Thymus (tissue), 11 donors: ENCODE measurements around the gene PLA2G7. TPM values are rescaled to one million over a fixed set of nuclear protein-coding genes. Genes with fewer than 3 reads are reported as not detected.
"Not testable (repeated sequence)": the region's sequence is repeated elsewhere in the genome, so short reads cannot be mapped to it uniquely, and the experiment has no call there.

Source experiments
- DNase-seq, 9 donors: peaks; one replicate each; pipeline ENCODE4 v3.0.0-alpha.2; 2013; ENCODE audit warnings: low spot score in 9 of 9, low read depth in 6 of 9, missing footprints in 1 of 9
- H3K27ac ChIP-seq, 2 donors: one replicate each; pipeline ENCODE4 v1.5.1; 2013; ENCODE audit warnings: control low read depth in 1 of 2, low read depth in 1 of 2, low read length in 1 of 2, mild to moderate bottlenecking in 1 of 2, moderate library complexity in 1 of 2
- H3K27me3 ChIP-seq, 2 donors: one replicate each; pipeline ENCODE4 v1.5.1; 2013; ENCODE audit warnings: low read length in 1 of 2; ENCODE audit not compliant: control insufficient read depth in 2 of 2, insufficient read depth in 1 of 2
- H3K36me3 ChIP-seq, 2 donors: one replicate each; pipeline ENCODE4 v1.5.1; 2013; ENCODE audit warnings: low read length in 1 of 2, mild to moderate bottlenecking in 1 of 2, moderate library complexity in 1 of 2; ENCODE audit not compliant: control insufficient read depth in 2 of 2, insufficient read depth in 2 of 2
- H3K4me1 ChIP-seq, 2 donors: one replicate each; pipeline ENCODE4 v1.5.1; 2013; ENCODE audit warnings: low read length in 2 of 2; ENCODE audit not compliant: control insufficient read depth in 2 of 2, insufficient read depth in 2 of 2
- H3K4me3 ChIP-seq, 2 donors: one replicate each; pipeline ENCODE4 v1.5.1; 2013; ENCODE audit warnings: low read length in 2 of 2, control low read depth in 1 of 2, mild to moderate bottlenecking in 1 of 2
- H3K9me3 ChIP-seq, 2 donors: one replicate each; pipeline ENCODE4 v1.5.1; 2013; ENCODE audit warnings: low read length in 1 of 2, mild to moderate bottlenecking in 1 of 2; ENCODE audit not compliant: control insufficient read depth in 2 of 2, insufficient read depth in 1 of 2
- WGBS: extraction: QIAGEN DNeasy Blood & Tissue Kit; methylation state at CpG from one replicate; pipeline ENCODE4 v1.1.7; 2013; 5-methylcytosine and 5-hydroxymethylcytosine counted together
- polyA plus RNA-seq: library from polyadenylated mRNA; stranded (reverse); fragments of 200-250 nt; gene quantifications from one replicate; pipeline ENCODE4 v1.2.3, GENCODE V29; 2013
- total RNA-seq: library from RNA; stranded (reverse); fragments of 120-200 nt; gene quantifications from one replicate; pipeline ENCODE4 v1.2.4, GENCODE V29; 2013
- donor health status: healthy.

The PLA2G7 gene
- total and polyA plus RNA-seq, 2 donors: 9.3 to 26.1 TPM

DNA sequence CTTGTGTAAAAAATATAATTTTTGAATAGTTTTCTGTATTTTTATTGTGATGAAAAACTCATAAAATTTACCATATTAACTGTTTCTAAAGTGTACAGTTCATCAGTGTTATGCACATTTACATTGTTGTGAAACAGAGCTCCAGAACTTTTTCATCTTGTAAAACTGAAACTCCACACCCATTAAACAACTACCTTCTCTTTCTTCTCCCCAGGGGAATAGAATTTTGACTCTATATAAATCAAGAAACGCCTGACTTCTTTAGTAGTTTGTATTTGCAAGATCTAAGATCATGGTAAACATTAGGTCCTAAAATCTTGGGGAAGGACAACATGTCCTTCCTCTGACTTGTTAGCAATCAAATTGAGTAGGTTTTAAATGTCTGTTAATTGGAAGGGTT lies 20.7 kb upstream of the PLA2G7 start:
- no peaks in the 10 kb centered on the region for H3K9me3 ChIP-seq
- H3K4me3 ChIP-seq: no peak overlapping the region
- H3K27me3 ChIP-seq: no peaks in the 10 kb centered on the region
- no peak for DNase-seq
- H3K4me1 ChIP-seq: no peaks in the 10 kb centered on the region
- 79% methylated on average over 1 of the region's 1 CpG for WGBS
- no peak overlapping the region for H3K27ac ChIP-seq
- H3K36me3 ChIP-seq: no peaks in the 10 kb centered on the region

DNA sequence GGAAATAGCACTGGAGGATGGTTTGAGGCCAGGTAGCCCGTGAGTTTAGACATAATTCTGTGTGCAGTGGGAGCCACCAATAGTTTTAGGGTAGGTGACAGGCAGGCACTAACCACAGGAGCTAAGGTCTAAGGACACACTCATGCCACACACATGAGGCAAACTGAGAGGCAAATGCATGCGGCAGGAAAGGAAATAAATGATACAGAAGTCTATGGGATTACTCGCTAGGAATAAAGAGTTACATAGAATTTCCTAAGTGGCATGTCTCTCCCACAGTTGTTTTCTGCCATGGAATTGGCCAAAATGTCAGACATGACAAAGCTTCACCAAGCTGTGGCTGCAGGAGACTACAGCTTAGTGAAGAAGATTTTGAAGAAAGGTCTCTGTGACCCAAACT lies 16.5 kb upstream of the PLA2G7 start:
- H3K27me3 ChIP-seq: no peaks in the 10 kb centered on the region
- 98% methylated on average over 3 of the region's 3 CpGs for WGBS
- H3K4me1 ChIP-seq: no peaks in the 10 kb centered on the region
- no peak for DNase-seq
- no peak overlapping the region for H3K4me3 ChIP-seq
- peaks cover 0 to 3% of the 10 kb centered on the region in 2 donors for H3K9me3 ChIP-seq
- H3K27ac ChIP-seq: no peak overlapping the region
- H3K36me3 ChIP-seq: no peaks in the 10 kb centered on the region

DNA sequence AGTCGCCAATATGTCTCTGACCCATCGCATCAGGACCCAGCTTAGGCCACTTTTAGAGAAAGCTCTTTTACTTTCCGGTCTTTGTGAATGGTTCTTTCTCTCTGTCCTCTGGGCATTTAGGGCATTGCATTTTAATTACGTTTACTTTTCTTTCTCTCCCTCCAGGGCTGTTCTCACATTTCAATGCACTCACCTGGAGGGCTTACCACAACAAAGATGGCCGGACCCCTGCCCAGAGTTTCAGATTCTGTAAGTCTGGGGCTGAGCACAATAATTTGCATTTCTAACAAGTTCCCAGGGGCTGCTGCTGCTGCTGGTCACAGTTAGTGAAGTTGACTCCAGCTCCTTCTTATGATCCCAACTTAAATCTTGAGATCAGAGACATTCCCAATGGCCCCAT lies 14.6 kb upstream of the PLA2G7 start:
- no peaks in the 10 kb centered on the region for H3K4me1 ChIP-seq
- no peaks in the 10 kb centered on the region for H3K36me3 ChIP-seq
- H3K27ac ChIP-seq: no peak overlapping the region
- DNase-seq: no peak
- peaks cover 0 to 3% of the 10 kb centered on the region in 2 donors for H3K9me3 ChIP-seq
- H3K4me3 ChIP-seq: no peak overlapping the region
- WGBS: 97% methylated on average over 5 of the region's 5 CpGs
- no peaks in the 10 kb centered on the region for H3K27me3 ChIP-seq

DNA sequence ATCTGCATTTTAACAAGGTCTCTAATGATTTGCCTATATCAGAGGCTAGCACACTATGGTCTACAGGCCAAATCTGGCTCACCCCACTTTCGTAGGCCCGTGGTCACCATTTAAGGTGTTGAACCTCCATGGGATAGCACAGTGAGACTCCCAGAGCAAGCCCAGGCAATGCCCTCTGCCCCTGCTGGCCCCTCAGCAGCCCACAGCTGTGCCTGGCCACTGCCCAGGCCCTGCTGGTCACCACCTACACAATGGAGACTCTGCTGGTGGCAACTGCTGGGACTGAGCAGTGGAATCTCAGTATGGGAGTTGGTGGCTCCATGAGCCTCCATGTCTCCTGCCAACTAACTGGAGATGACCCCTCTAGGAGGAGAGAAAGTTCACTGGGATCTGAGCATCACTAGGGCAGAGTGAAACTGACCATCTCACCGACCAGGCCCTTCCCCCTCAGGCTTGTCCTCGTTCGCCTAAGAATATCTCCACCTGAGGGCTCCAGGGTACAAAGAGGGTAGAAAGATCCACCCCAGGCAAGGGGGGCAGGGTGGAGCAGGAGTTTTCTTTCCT lies 13.8 kb upstream of the PLA2G7 start:
- Histone ChIP-seq H3K9me3 (peaks cover 0 to 3% of the 10 kb centered on the region in 2 donors), H3K27me3 (no peaks in the 10 kb centered on the region), H3K4me3 (no peak overlapping the region), H3K27ac (no peak overlapping the region), H3K36me3 (no peaks in the 10 kb centered on the region), H3K4me1 (no peaks in the 10 kb centered on the region)
- DNase-seq: no peak
- 94% methylated on average over 5 of the region's 5 CpGs for WGBS

DNA sequence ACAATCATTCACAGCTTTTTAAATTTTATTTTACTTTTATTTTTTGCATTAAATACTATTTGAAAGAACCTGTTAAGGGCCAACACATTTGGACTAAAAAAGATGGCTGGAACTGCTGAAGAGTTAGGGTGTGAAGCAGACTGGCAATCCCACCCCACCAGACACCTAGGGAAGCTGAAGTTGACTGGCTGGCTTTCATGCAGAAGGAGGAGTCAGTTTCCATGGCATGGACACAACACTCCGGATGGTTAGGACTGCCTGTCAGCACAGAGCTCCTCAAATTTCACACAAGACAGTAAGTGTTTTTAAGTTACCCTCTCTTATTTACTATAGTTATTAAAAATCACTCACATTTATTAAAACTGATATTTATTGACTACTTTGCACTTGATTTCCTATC lies 11.5 kb upstream of the PLA2G7 start, which contains the start of gene ANKRD66:
TSS of gene ANKRD66 (plus strand) at position 238 of the 400 bp plus-strand sequence. CDS start 5,016 bp downstream, outside the sequence.
- Histone ChIP-seq H3K27ac (no peak within 1 kb of the TSS), H3K4me1 (no peaks in the 10 kb centered on the region), H3K27me3 (no peaks in the 10 kb centered on the region), H3K9me3 (peaks cover 0 to 3% of the 10 kb centered on the region in 2 donors), H3K4me3 (no peak within 1 kb of the TSS), H3K36me3 (no peaks in the 10 kb centered on the region)
- no peak for DNase-seq
- WGBS: 94% methylated on average over 1 of the region's 1 CpG

DNA sequence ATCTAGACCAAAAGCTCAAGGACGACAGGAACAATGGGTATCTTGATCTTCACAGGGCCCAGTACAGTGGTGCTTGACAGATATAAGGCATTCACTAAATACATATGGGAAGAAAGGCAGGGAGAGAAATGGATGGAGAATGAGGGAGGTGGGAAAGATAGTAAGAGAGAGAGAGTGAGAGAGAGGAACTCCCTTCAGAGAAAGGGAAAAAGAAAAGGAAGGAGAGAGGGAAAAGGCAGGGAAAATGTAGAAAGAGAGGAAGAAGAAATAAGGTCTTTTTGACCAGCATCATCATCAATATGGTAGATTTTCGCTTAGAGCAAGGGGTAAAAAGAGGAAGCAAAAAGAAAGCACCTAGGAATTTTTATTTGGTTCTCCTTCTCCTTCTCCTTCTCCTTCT lies 10.8 kb upstream of the PLA2G7 start:
- Histone ChIP-seq H3K4me1 (no peaks in the 10 kb centered on the region), H3K4me3 (no peak overlapping the region), H3K27me3 (no peaks in the 10 kb centered on the region), H3K36me3 (no peaks in the 10 kb centered on the region), H3K27ac (no peak overlapping the region), H3K9me3 (peaks cover 0 to 3% of the 10 kb centered on the region in 2 donors)
- 70% methylated on average over 2 of the region's 2 CpGs for WGBS
- no peak for DNase-seq

DNA sequence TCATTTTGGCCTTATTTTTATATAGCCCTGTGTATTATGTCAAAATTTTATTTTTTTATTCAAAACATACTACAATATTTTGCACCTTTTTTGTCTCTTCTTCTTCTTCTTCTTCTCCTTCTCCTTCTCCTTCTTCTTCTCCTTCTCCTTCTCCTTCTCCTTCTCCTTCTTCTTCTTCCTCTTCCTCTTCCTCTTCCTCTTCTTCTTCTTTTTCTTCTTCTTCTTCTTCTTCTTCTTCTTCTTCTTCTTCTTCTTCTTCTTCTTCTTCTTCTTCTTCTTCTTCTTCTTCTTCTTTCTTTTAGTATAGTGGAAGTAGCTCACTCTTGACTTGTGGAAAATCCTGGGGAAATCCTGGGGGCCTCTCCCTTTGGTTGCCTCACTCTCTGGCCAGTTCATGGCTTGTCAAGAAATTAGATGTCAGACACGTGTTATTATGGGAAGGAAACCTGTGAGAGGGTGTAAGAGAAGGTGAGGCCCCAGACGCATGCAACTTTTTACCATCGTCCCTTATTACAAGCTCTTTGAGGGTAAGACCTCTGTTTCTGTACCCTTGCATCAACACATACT lies 9.1 kb upstream of the PLA2G7 start:
- not testable (repeated sequence) for H3K36me3 ChIP-seq, H3K4me1 ChIP-seq, H3K27me3 ChIP-seq, H3K4me3 ChIP-seq, DNase-seq, H3K9me3 ChIP-seq, H3K27ac ChIP-seq
- 92% methylated on average over 3 of the region's 3 CpGs for WGBS

DNA sequence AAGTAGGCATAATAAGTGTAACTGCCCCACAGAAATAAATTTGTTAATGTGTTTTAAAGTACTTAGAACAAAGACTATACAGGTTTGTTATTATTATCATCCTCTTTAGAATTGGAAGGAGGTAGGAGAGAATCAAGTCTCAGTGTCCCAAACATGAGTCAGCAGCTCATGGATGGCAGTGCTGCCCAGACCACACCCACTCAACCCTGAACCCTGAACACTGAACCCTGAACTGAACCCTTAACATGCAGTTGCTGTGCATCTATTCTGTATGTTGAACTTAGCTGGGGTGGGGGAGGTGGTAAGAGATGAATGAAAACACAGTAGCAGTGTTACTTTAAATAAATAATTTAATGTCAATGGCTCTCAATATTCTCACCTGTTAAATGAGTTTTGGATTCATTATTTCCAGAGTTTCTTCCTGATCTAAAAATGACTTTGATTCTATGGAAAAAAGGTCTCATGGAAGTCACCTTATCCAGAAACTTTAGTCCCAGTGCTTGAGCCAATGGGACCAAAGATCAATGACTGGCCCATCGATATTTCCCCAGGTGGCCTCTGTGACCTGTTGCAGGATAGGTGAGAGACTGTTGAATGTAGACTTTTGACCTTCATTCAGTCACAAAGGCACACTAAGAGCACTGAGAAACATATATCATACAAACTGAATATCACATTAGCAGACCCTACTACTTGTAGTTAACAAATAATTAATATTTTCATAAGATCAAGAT lies 8.4 kb upstream of the PLA2G7 start:
- WGBS: 95% methylated on average over 1 of the region's 1 CpG
- Histone ChIP-seq H3K27me3 (no peaks in the 10 kb centered on the region), H3K4me3 (no peak overlapping the region), H3K27ac (no peak overlapping the region), H3K9me3 (no peaks in the 10 kb centered on the region), H3K4me1 (no peaks in the 10 kb centered on the region), H3K36me3 (no peaks in the 10 kb centered on the region)
- DNase-seq: no peak

DNA sequence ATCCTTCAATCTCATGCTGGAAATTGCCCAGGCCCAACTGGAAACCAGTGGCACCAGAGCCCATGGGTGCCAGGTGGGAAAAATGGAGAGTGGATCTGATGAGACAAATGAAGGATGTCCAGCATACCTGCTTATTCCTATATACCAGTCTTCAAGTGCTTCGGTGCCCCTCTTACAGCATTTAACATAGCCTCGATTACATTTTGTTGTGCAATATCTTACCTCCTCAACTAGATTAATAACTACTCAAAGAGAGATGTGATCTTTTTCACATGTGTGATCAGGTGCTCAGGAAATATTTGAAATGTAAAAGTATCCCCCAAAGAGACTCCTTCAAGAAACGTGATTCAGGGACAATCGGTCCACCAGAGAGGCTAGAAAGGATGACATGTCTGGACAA lies 6.7 kb upstream of the PLA2G7 start:
- Histone ChIP-seq H3K4me3 (no peak overlapping the region), H3K36me3 (no peaks in the 10 kb centered on the region), H3K27me3 (peaks cover 0 to 7% of the 10 kb centered on the region in 2 donors), H3K9me3 (no peaks in the 10 kb centered on the region), H3K4me1 (no peaks in the 10 kb centered on the region), H3K27ac (no peak overlapping the region)
- 94% methylated on average over 4 of the region's 4 CpGs for WGBS
- no peak for DNase-seq
